GM23338 (cell line): ENCODE measurements around the gene PLXNA2. TPM values are rescaled to one million over a fixed set of nuclear protein-coding genes. Genes with fewer than 3 reads are reported as not detected.

Experiments
- ATAC-seq: fragments of 200-7000 bp; cut with Tn5 transposase; 3 replicates; pipeline ENCODE4 v1.9.1; 2020
- DNase-seq: peaks from one replicate; pipeline ENCODE4 v3.0.0-alpha.2; 2015; ENCODE audit warnings: low spot score
- H2AFZ ChIP-seq: fragments of 200-600 bp; sonication (generic); 2 replicates; pipeline ENCODE4 v1.8.0; 2016; ENCODE audit warnings: antibody characterized with exemption, mild to moderate bottlenecking, moderate library complexity
- H3F3A ChIP-seq: fragments of 200-600 bp; sonication (generic); replicated peaks from 2 replicates; pipeline ENCODE4 v1.8.0; 2017; ENCODE audit warnings: antibody characterized with exemption, mixed run types, low read depth
- H3K27ac ChIP-seq: fragments of 200-600 bp; sonication (generic); 2 replicates; pipeline ENCODE4 v1.6.1; 2016; ENCODE audit warnings: low read depth
- H3K27me3 ChIP-seq: fragments of 200-600 bp; sonication (generic); 2 replicates; pipeline ENCODE4 v1.8.0; 2016; ENCODE audit warnings: mild to moderate bottlenecking, mixed run types, moderate library complexity; ENCODE audit not compliant: insufficient read depth
- H3K36me3 ChIP-seq: fragments of 200-600 bp; sonication (generic); 2 replicates; pipeline ENCODE4 v1.8.0; 2016; ENCODE audit warnings: mild to moderate bottlenecking; ENCODE audit not compliant: insufficient read depth
- H3K4me1 ChIP-seq: fragments of 200-600 bp; sonication (generic); 2 replicates; pipeline ENCODE4 v1.8.0; 2016; ENCODE audit warnings: mild to moderate bottlenecking, moderate library complexity; ENCODE audit not compliant: insufficient read depth
- H3K4me2 ChIP-seq: fragments of 200-600 bp; sonication (generic); 2 replicates; pipeline ENCODE4 v1.7.1; 2017; ENCODE audit warnings: mixed run types
- H3K4me3 ChIP-seq: fragments of 200-600 bp; sonication (generic); 2 replicates; pipeline ENCODE4 v1.6.1; 2016; ENCODE audit warnings: mixed run types
- H3K79me2 ChIP-seq: fragments of 200-600 bp; sonication (generic); replicated peaks from 2 replicates; pipeline ENCODE4 v1.8.0; 2017; ENCODE audit warnings: mild to moderate bottlenecking; ENCODE audit not compliant: insufficient read depth
- H3K9me2 ChIP-seq: fragments of 200-600 bp; sonication (generic); 2 replicates; pipeline ENCODE4 v1.8.0; 2017; ENCODE audit not compliant: insufficient read depth
- H4K20me1 ChIP-seq: fragments of 200-600 bp; sonication (generic); replicated peaks from 2 replicates; pipeline ENCODE4 v1.8.0; 2017; ENCODE audit warnings: mild to moderate bottlenecking; ENCODE audit not compliant: insufficient read depth
- H3K27ac Mint-ChIP-seq: 2 replicates; pipeline ENCODE4 v1.8.0; 2020; ENCODE audit warnings: inconsistent platforms, mild to moderate bottlenecking, moderate library complexity, mixed read lengths
- H3K27me3 Mint-ChIP-seq: 3 replicates; pipeline ENCODE4 v1.8.0; 2022; ENCODE audit warnings: low read depth, mild to moderate bottlenecking, moderate library complexity, mixed read lengths, inconsistent platforms; ENCODE audit not compliant: insufficient read depth, poor library complexity
- H3K36me3 Mint-ChIP-seq: 3 replicates; pipeline ENCODE4 v1.8.0; 2021; ENCODE audit warnings: low read depth, mild to moderate bottlenecking, inconsistent platforms, moderate library complexity, mixed read lengths
- H3K4me1 Mint-ChIP-seq: 3 replicates; pipeline ENCODE4 v1.8.0; 2020; ENCODE audit warnings: mild to moderate bottlenecking, inconsistent platforms, mixed read lengths
- H3K4me3 Mint-ChIP-seq: 3 replicates; pipeline ENCODE4 v1.8.0; 2021; ENCODE audit warnings: moderate library complexity, mild to moderate bottlenecking, inconsistent platforms, mixed read lengths
- H3K9me3 Mint-ChIP-seq: 3 replicates; pipeline ENCODE4 v1.8.0; 2020; ENCODE audit warnings: moderate library complexity, mild to moderate bottlenecking, inconsistent platforms, mixed read lengths
- CREB1 ChIP-seq: fragments of 250-450 bp; sonication (Bioruptor Pico); IDR thresholded peaks from 2 replicates; pipeline ENCODE4 v1.5.0; 2020; ENCODE audit warnings: low read depth, mild to moderate bottlenecking, moderate library complexity
- EZH2 ChIP-seq: fragments of 200-600 bp; sonication (generic); IDR thresholded peaks from one replicate; pipeline ENCODE4 v1.8.0; 2017; ENCODE audit warnings: antibody characterized with exemption, mild to moderate bottlenecking, low read depth; ENCODE audit not compliant: unreplicated experiment
- EZH2phosphoT487 ChIP-seq: fragments of 200-600 bp; sonication (generic); IDR thresholded peaks from one replicate; pipeline ENCODE4 v1.8.1; 2018; ENCODE audit warnings: antibody characterized with exemption; ENCODE audit not compliant: unreplicated experiment
- JUNB ChIP-seq: IDR thresholded peaks from one replicate; pipeline ENCODE4 v1.6.1; 2016; ENCODE audit warnings: antibody characterized with exemption; ENCODE audit not compliant: unreplicated experiment
- NANOG ChIP-seq: IDR thresholded peaks from 2 replicates; pipeline ENCODE4 v1.6.1; 2016; ENCODE audit warnings: antibody characterized with exemption, borderline replicate concordance
- ZNF114 ChIP-seq: fragments of 250-450 bp; sonication (Bioruptor Pico); IDR thresholded peaks from 2 replicates; pipeline ENCODE4 v1.5.0; 2020; ENCODE audit warnings: mild to moderate bottlenecking, moderate library complexity
- ZNF331 ChIP-seq: fragments of 250-450 bp; sonication (Bioruptor Pico); IDR thresholded peaks from 2 replicates; pipeline ENCODE4 v1.5.0; 2020; ENCODE audit warnings: low read depth, mild to moderate bottlenecking, moderate library complexity
- ZNF462 ChIP-seq: fragments of 250-450 bp; sonication (Bioruptor Pico); IDR thresholded peaks from 2 replicates; pipeline ENCODE4 v1.5.0; 2020; ENCODE audit warnings: mild to moderate bottlenecking, moderate library complexity
- polyA plus RNA-seq: library from polyadenylated mRNA; unstranded; fragments of >200 nt; fragmentation: Nextera tagmentation; extraction: Ambion mirVana; gene quantifications from 2 replicates; pipeline ENCODE4 v1.2.1, GENCODE V29; 2016
- total RNA-seq: library from RNA; depleted of rRNA; stranded (reverse); fragments of >200 nt; shearing (Covaris generic); gene quantifications from 2 replicates; pipeline ENCODE4 v1.2.3, GENCODE V29; 2014
- TF ChIP-seq, protein P1 (sequence below): IDR thresholded peaks from one replicate; pipeline ENCODE4 v1.6.1; 2018; ENCODE audit warnings: antibody characterized with exemption; ENCODE audit not compliant: unreplicated experiment
- TF ChIP-seq, protein P2 (sequence below), 2 experiments: fragments of 200-600 bp in 1 of 2; sonication (generic) in 1 of 2; conservative IDR thresholded peaks; 2 replicates each; pipeline versions ENCODE4 v1.5.1 to v1.6.1; 2016 to 2017; ENCODE audit warnings: antibody characterized with exemption in 2 of 2, low read depth in 2 of 2, mild to moderate bottlenecking in 2 of 2, moderate library complexity in 1 of 2

Gene PLXNA2
- total and polyA plus RNA-seq, 2 experiments from 2014 or later: 0.40 to 1.8 TPM

GRCh38 chr1:208157769-208158168, 86.4 kb downstream of the PLXNA2 start:
- H3K27me3 ChIP-seq: no peaks in the 10 kb centered on the region
- no peak overlapping the region for H3K4me2 ChIP-seq
- no peak overlapping the region for H3K4me3 Mint-ChIP-seq
- H3K79me2 ChIP-seq: no peaks in the 10 kb centered on the region
- H3K4me3 ChIP-seq: no peak overlapping the region
- DNase-seq (no peak), ATAC-seq (no peak)
- no peaks in the 10 kb centered on the region for H3F3A ChIP-seq
- H3K27me3 Mint-ChIP-seq: peaks cover 2% of the 10 kb centered on the region
- no peak overlapping the region for H2AFZ ChIP-seq
- no peak overlapping the region for H3K27ac ChIP-seq
- H3K4me1 ChIP-seq: peaks cover 9% of the 10 kb centered on the region; the same call in 1 of the 2 replicates
- TF ChIP-seq EZH2phosphoT487: no peak
- TF ChIP-seq EZH2: no peak
- TF ChIP-seq, protein P1, sequence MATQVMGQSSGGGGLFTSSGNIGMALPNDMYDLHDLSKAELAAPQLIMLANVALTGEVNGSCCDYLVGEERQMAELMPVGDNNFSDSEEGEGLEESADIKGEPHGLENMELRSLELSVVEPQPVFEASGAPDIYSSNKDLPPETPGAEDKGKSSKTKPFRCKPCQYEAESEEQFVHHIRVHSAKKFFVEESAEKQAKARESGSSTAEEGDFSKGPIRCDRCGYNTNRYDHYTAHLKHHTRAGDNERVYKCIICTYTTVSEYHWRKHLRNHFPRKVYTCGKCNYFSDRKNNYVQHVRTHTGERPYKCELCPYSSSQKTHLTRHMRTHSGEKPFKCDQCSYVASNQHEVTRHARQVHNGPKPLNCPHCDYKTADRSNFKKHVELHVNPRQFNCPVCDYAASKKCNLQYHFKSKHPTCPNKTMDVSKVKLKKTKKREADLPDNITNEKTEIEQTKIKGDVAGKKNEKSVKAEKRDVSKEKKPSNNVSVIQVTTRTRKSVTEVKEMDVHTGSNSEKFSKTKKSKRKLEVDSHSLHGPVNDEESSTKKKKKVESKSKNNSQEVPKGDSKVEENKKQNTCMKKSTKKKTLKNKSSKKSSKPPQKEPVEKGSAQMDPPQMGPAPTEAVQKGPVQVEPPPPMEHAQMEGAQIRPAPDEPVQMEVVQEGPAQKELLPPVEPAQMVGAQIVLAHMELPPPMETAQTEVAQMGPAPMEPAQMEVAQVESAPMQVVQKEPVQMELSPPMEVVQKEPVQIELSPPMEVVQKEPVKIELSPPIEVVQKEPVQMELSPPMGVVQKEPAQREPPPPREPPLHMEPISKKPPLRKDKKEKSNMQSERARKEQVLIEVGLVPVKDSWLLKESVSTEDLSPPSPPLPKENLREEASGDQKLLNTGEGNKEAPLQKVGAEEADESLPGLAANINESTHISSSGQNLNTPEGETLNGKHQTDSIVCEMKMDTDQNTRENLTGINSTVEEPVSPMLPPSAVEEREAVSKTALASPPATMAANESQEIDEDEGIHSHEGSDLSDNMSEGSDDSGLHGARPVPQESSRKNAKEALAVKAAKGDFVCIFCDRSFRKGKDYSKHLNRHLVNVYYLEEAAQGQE: no peak
- no peak for TF ChIP-seq CREB1 (CRISPR knock-in tag)
- TF ChIP-seq ZNF462 (CRISPR knock-in tag): no peak
- TF ChIP-seq ZNF331: no peak
- TF ChIP-seq ZNF114 (CRISPR knock-in tag): no peak
- TF ChIP-seq NANOG: no peak
- TF ChIP-seq, protein P2, sequence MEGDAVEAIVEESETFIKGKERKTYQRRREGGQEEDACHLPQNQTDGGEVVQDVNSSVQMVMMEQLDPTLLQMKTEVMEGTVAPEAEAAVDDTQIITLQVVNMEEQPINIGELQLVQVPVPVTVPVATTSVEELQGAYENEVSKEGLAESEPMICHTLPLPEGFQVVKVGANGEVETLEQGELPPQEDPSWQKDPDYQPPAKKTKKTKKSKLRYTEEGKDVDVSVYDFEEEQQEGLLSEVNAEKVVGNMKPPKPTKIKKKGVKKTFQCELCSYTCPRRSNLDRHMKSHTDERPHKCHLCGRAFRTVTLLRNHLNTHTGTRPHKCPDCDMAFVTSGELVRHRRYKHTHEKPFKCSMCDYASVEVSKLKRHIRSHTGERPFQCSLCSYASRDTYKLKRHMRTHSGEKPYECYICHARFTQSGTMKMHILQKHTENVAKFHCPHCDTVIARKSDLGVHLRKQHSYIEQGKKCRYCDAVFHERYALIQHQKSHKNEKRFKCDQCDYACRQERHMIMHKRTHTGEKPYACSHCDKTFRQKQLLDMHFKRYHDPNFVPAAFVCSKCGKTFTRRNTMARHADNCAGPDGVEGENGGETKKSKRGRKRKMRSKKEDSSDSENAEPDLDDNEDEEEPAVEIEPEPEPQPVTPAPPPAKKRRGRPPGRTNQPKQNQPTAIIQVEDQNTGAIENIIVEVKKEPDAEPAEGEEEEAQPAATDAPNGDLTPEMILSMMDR (conservative IDR thresholded peaks at IDR 0.05; ENCODE audit: low read depth in 2 of 2): no peak
- TF ChIP-seq JUNB: no peak
- no peaks in the 10 kb centered on the region for H3K36me3 Mint-ChIP-seq
- no peaks in the 10 kb centered on the region; the same call in 1 of the 2 replicates for H3K36me3 ChIP-seq
- no peak overlapping the region for H3K27ac Mint-ChIP-seq
- H3K9me2 ChIP-seq: no peaks in the 10 kb centered on the region
- H3K9me3 Mint-ChIP-seq: no peaks in the 10 kb centered on the region
- H3K4me1 Mint-ChIP-seq: peaks cover 49% of the 10 kb centered on the region
- H4K20me1 ChIP-seq: no peaks in the 10 kb centered on the region
